ENCODE data around the gene WDR90.

Gene WDR90

DNA sequence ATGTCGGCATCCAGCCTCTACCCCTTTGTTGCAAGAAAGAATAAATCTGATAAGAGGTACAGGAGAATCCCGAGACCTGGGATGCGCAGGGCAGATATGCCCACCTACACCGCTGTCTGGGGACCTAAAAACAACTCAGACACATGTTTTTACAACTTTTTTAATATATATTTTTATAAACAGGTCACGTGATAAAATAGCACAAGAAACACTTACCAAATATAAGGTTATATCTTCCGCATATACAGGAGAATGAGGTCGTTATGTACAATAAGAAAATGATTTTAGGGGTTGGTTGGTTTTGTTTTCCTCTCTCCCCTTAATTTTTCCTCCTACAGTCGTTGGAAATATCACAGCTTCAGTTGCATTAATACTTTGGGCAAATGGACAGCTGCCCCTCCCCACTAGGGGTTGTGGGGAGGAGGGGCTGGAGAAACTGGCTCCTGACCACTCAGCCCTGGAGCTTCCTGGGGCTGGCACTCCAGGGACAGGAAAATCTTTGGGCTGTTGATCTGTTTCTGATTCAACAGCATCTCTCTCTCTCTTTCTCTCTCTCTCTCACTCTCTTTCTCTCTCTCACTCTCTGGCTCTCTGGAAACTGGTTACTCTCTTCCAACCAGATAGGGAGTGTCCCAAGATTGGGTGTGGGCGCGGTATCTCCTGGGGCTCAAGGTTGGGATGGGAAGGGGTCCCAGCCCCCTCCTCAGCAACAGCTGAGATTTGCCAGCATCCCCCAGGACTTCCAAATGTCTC, 43.4 kb downstream of the WDR90 start:
- no peak for DNase-seq

DNA sequence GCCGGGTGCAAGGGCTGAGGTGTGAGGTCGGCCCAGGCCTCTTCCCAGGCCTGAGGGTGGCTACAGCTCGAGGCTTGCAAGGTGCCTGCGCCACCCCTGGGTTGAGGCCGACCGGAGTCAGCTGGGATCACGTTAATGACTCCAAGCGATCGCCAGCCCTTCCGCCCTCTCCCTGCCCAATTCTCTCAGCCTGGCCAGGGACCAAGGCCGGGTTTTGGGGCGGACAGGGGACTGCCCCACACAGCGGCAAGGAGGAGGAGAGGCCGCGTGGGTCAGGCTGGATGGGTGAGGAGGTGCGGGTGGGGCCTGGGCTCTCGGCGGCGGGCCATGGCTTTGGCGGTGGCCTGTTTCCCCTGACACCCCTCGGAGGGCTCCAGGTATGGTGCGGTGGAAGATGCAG, 44.2 kb downstream of the WDR90 start:
- no peak for DNase-seq

DNA sequence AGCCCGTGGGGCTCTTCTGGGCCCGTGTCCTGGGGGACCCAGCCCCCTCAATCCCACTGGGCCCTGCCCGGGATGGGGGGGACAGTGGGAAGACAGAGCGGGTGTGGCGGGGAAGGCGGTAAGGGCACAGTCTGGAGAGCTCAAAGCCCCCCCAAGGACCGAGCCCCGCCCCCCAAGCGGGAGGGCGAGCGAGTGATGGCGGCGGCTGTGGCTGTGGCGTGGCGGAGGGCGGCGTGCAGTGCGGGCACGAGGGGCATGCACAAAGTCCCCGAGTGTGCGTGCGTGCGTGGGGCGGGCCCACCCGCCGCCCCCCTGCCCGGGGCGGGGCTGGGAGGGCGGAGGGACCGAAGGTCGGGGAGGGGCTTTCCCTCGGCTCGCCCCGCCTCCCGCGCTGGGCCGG, 44.6 kb downstream of the WDR90 start:
- no peak for DNase-seq

DNA sequence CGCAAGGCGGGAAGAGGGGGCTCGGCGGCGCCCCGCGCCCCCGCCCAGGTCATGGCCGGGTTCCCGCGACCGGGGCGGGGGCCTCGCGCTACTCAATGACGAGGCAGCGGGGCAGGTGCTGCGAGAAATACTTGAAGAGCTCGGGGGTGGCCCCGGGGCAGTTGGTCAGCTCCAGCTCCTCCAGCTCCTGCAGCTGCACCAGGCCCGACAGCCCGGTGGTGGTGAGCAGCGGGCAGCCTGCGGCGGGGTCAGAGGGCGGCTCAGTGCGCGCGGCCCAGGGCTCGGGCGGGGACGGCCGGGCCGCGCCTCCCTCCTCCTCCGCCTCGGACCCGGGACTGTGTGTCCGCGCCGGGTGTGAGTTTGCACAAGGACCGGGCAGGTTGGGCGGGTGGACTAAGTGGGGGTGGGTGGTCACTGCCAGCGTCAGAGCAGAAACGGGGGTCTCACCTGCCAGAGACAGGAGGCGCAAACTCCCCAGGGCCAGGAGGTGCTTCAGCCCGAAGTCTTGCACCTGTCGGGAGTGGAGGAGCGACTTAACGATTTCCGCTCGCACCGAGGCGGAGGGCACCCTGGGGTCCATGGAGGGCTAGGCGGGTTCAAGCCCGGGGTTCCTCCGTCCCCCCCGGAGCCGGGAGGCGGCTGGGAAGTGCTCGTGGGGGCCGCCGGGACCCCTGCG, 45.2 kb downstream of the WDR90 start:
- DNase-seq, result no peak

DNA sequence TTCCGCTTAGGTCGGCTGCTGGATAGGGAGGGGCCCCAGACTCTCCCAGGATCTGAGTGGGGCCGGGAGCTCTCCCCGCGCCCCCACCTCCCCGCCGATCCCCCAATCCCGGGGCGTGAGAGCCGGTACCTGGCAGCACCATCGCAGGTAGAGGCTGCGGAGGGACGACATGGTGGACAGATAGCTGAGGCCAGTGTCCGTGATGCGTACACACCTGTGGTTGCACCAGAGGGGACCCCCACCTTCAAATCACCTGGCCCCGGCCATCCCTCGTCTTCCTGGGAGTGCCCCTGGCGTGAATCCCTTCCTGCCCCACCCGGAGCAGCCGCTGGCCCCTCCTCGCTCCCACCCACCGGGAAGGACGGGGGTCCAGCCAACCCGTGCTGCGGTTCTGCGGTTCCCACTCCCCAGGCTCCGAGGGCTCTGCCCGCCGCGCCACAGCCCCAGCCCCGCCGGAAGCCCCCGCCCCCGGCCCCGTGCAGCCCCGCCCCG, 45.7 kb downstream of the WDR90 start:
- DNase-seq, result no peak

DNA sequence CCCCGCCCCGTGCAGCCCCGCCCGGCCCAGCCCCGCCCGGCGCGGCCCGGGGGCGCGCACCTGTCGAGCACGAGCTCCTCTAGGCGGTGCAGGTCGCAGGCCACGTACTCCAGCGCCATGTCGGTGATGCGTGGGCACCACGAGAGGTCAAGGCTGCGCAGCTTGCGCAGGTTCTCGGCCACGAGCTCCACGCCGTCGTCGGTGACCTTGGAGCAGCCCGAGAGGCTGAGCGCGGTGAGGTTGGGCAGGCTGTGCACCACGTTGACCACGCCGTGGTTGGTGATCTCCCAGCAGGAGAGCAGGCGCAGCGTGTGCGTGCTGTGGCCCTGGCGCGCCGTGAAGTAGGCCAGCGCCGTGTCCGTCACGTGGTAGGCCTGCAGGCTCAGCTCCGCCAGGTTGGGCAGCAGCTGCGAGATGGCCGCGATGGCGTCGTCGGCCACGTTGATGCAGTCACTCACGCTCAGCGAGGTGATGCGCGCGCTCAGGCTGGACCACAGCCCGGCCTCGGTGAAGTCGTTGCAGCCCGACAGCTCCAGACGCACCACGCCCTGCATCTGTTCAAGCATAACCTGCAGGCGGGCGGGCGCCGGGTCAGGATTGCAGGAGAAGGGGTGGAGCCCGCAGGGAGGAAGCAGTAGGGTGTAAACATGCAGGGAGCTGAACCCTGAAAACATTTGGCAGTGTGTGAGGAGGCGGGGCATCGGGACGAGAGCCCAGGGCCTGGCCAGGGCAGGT, 46.4 kb downstream of the WDR90 start:
- peak; percentile 54 to 56 for DNase-seq

DNA sequence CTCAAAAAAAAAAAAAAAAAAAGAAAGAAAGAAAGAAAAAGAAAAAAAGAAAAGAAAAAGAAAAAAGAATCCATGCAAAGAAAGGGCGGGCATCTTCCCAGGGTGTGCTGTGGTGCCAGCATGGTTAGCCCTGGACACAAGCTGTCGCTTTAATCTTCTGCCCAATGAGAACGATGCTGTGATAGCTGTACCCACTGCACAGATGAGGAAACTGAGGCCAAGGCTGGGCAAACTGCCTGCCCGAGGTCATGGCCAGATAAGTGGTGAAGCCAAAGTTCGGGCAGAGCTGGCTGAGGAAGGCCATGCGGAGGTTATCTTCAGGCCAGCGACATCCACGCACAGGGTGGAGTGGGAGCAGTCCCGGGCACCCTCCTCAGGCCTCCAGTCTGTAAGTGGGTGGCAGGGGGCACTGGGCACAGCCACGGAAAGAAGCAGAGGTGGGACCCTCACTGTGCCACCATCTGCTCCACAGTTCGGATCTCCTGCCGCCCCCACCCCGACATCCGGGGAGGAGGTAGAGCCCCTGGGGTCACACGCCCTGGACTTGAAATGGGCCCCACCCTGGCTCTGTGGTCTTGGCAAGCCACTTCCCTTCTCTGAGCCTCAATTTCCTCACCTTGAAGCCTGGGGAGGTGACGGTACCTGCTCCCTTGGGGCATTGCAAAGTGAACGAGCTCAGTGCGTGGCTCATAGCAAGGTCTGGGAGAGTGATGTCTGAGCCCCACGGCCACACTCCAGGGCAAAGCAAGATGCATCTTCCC, 49.9 kb downstream of the WDR90 start:
- no peak for DNase-seq

DNA sequence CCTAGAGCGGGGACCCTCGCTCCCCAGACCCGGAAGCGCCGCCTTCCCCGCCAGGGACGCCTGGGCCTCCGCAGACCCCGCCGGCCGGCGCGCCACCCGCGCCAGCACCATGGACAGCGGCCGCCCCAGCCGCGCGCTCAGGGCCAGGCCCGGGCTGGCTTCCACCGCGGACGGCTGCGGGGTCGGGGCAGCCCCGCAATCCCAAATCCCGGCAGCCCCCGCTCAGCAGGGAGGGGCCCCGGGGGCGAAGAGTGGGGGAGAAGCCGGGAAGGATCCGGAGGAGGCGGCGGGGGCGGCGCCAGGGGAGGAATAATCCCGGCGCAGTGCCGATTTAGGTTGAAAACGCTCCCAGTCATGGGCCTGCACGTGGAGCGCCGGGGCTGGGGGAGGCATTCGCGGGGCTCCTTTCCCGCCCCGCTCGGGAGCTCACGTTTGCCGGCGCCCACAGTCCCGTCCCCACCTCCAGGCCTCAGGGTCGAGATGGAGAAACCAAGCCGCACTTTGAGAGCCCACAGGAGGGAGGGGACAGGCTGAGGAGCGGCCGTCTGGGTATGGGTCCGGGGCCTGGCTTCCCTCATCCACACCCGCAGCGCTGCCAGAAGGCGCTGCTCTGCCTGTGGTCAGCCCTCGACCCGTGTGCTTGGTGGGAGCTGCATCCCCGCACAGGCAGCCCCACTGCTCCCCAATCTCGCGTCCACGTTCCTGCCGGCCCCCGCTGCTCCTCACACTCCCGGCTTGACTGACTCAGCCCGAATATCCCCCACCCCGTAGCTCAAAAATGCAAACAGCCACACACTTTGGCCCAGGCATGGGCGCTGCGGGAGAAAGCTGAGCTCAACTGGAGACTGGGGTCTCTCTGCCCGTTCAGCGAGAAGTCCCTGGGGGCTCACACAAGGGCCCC, 51.8 kb downstream of the WDR90 start:
- DNase-seq, result peak in 1 of 2 experiments; percentile 37

DNA sequence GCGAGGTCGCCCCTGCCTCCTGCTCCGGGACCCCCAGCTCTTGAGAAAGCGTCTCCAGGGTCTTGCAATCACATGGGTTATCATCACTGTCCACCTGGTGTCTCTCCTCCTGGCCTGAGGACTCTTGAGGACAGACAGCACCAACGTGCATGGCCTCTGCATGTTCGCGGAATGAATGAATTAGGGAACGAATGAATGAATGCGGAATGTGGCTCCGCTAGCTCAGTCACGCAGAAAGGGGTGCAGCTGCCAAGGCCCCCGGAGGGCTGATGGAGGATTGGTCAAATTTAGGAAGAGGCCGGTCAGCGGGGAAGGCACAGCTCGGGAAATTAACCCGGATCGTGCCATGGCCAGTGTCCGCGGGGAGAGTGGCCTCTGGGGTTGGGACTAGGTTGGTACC, 53.2 kb downstream of the WDR90 start:
- no peak for DNase-seq

DNA sequence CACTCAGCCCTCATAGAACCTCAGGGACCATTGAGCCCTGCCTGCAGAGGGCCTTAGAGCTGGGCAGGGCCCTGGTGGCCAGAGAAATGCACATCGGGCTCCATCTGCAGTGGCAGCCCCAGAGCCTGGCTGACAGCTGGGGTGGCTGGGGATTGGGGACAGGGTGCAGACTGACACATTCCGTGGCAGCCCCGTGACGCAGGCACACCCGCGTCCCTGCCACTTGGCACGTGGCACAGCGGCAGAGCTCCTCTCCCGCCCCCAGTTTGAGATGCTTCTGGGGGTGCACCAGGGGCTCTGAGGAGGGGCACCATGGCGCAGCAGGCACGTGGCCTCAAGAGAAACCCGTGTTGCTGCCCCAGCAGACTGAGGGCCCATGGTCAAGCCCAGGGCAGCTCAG, 54.2 kb downstream of the WDR90 start:
- no peak for DNase-seq

DNA sequence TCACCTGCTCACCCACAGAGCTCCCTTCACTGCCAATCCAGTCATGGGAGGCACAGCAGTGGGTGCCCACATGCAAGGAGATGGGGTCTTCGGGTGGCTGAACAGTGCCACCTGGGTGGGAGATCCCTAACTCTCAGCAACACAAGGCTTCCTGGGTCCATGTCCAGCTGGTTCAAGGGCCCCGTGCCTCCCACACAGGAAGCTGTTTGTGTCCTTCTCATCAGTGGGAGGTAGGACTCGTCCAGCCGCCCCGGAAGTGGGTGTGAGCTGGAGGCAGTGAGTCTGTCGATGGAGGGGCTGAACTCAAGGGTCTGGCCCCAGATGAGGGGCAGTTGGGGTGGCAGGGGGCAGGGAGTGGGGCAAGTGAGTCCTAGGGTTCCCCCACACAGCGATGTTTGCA, 54.9 kb downstream of the WDR90 start:
- no peak for DNase-seq

DNA sequence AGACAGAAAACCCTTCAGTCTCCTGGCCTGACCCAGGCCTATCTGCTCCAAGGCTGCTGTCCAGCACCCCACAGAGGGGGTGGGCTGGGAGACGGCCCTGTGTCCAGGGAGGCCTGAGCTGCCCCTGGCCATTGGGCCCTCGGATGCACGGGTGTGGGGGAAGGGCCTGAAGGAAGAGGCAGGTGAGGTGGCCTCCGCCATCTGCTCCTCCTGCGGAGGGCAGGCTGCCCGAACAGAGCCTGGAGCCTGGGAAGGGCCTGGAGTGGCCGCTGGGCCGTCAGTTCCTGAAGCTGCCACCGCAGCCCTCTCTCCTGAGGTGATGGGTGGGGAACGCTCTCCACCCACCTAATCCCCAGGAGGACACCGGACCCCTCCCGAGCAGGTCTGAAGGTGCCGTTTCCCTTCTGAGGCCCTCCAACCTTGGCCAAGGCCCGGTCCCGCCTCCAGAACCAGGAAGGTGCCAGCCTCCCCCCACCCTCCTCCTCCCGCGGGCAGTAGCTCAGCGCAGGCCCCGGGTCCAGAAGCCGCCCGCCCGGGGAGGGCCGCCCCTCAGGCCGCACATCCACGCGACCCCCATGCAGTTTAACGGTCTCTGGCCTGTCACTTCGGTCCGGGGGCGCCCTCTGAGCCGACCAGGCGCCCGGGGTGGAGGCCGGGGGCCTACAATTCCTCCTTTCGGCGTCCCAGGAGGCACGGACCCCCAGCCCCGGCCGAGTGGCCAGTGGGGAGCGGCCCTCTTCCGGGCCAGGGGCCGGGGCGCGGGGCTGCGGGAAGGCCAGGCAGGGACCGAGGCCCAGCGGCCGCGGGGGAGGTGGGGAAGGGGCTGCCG, 55.6 kb downstream of the WDR90 start:
- no peak for DNase-seq

DNA sequence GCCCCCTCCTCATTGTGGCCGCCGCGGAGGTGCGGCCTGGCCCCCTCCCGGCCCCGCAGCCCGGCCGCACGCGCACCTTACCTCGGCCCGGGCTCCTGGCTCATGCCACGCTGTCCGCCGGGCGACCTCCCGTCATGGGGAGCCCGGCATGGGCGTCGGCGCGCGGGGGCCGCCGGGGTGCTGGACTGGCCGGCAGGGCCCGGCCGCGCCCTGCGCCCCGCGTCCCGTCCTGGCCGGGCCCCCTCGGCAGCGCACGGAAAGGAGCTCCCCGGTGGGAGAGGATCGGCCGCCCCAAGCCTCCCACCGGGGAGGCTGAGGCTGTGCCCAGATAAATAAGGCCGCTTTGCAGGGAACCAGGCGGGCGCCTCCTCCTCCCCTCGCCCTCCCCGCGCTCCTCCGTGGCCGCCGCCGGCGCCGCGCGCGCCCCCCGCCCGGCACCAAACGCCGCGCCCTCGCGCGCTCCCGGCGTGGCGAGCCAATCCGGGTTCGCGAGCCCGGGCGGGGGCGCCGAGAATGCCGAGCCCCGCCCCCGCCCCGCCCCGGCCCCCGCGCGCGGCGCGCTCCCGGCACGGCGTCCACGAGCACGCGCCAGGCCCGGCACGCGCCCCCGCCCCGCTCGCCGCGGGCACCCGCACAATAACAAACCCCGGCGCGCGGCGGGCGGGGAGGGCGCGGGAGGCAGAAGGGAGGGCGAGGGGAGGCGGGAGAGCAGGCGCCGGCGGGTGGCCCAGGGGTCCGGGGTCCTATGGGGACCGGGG, 56.4 kb downstream of the WDR90 start, which contains the start of gene FBXL16:
Gene FBXL16, minus strand, starts transcription at position 371 of the 758 bp plus-strand sequence. CDS start 8,396 bp downstream, outside the sequence.
- DNase-seq, result no peak

DNA sequence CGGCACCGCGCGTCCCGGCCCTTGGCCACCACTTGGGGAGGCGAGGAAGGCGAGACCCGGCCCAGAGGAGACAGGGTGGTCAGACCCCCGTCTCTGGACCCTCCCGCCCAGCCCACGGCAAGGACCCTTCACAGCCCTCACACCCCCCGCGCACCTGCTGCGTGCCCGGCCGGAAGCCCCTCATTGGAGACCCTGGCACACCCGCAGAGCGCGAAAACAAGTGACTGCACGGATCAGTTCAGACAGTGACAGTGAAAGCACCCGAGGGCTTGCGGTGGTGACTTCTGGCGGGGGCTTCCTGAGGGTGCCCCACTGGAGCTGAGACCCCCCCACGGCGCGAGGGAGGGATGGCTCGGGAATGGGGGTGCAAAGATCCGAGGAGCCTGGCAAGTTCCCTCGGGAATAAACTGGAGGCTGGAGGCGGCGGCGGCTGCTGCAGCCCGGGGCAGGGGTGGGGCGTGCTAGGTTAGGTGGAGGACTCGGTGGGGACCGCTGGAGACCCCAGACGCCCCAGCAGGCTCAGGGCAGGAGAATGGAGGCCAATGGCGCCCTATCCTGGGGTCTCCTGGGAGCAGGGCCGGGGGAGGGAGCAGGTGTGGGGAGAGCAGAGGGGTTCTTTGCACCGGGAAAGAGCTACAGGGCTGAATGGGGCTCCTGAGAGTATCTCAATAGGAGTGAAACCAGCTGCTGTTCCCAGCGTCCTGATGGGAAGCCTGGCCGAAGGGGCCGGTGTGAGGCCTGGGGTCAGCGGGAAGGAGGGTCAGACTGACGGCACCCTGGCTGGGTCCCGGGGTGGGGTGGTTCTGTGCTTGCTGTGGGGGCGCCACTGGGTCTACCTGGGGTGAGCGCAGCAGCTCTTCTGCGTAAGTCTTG, 57.3 kb downstream of the WDR90 start:
- no peak for DNase-seq

DNA sequence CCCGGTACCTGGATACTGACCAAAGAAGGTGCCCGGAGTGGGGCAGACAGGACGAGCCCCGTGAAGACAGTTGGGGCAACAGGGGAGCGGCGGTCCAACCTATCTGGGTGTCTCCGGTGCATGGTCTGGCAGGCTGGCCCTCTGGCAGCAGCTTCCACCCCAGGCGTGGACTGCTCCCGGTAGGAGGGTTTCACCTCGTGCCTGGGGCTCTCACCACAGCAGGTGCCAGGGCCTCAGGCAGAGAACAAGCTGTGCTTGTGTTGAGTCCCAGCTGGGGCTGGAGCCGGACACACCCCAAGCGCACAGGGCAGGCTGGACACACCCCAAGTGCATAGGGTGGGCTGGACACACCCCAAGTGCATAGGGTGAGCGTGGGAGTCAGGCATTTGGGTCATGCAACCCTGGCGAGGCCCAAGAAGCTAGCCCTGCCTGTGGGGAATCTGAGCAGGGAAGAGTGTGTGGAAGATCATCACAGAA, 57.9 kb downstream of the WDR90 start:
- DNase-seq, result no peak

DNA sequence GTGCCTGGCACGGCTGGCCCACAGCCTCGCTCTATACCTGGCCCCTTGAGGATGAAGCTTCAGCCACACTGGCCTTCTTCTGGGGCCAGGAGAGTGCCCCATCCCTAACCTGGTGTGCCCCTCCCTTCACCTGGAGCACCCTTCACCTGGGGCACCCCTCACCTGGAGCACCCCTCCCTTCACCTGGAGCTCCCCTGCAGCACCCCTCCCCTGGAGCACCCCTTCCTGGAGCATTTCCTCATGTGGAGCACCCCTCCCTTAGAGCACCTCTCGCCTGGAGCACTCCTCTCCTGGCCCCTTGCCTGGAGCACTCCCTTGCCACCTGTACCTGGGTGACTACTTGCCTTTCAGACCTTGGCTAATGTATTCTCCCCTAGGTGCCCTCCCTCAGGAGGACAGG, 58.9 kb downstream of the WDR90 start:
- no peak for DNase-seq

DNA sequence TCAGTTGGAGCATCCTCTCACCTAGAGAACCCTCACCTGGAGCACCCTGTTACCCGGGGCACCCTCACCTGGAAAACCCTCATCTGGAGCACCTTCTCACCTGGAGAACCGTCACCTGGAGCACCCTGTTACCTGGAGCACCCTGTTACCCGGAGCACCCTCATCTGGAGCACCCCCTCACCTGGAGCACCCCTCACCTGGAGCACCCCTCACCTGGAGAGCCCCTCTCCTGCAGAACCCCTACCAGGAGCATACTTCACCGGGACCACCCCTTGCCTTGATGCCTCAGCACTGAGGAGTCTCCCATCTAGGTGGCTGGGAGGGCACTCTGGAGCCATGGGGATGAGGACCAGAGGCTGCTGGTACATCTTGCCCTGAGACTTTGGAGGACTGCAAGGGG, 59.8 kb downstream of the WDR90 start:
- DNase-seq, result no peak

DNA sequence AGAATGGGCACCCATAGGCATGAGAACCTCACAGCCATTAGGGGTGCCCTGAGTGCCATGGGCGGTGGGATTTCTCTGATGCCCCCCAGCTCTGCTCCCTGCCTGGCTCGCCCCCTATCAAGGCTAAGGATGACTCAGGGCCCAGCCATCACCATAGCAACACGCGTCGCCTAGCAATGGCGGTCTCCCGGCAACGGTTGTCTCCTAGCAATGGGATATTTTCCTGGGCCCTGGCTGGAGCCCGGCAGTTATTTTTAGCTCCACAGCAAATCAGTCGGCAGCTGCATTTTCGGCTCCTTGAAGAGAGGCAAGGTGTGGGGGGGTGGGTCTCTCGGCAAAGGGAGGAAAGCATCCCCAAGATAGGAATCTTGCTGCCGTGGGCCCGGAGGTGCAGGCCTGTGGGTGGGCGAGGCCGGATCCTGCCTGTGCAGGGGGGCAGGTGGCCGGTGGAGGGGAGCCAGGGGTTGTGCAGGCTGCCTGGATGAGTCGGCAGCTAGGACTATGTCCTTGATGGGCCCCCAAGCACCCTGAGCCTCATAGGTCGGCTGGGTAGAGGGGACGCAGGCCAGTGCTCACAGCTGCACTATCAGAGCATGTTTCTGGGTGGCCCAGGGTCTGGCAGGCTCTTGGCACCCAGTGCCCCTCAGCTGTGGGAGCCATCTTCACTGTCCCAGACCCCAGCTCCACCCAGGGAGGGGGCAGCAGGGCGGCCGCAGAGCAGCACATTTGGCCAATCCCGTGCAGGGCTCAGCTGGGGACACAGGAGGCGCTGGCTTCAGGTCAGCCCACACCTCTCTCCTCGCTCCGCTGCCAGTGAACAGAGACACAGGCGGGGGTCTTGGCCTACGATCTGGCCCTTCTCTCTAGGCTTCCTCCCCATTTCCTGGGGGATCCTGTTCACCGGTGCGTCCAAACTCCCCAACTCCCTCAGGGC, 60.7 kb downstream of the WDR90 start:
- no peak for DNase-seq

Data from activated CD4-positive, alpha-beta T cell treated with anti-CD3 and anti-CD28 coated beads, Interleukin-2, amount 50 U/mL, for 4 hours (primary cell).